GM23338 (cell line): ENCODE measurements around the gene FMO3. TPM values are rescaled to one million over a fixed set of nuclear protein-coding genes. Genes with fewer than 3 reads are reported as not detected.

Experiments used
- ATAC-seq: fragments of 200-7000 bp; cut with Tn5 transposase; 3 replicates; pipeline ENCODE4 v1.9.1; 2020
- DNase-seq: peaks from one replicate; pipeline ENCODE4 v3.0.0-alpha.2; 2015; ENCODE audit warnings: low spot score
- H2AFZ ChIP-seq: fragments of 200-600 bp; sonication (generic); 2 replicates; pipeline ENCODE4 v1.8.0; 2016; ENCODE audit warnings: antibody characterized with exemption, mild to moderate bottlenecking, moderate library complexity
- H3F3A ChIP-seq: fragments of 200-600 bp; sonication (generic); replicated peaks from 2 replicates; pipeline ENCODE4 v1.8.0; 2017; ENCODE audit warnings: antibody characterized with exemption, mixed run types, low read depth
- H3K27ac ChIP-seq: fragments of 200-600 bp; sonication (generic); 2 replicates; pipeline ENCODE4 v1.6.1; 2016; ENCODE audit warnings: low read depth
- H3K27me3 ChIP-seq: fragments of 200-600 bp; sonication (generic); 2 replicates; pipeline ENCODE4 v1.8.0; 2016; ENCODE audit warnings: mild to moderate bottlenecking, mixed run types, moderate library complexity; ENCODE audit not compliant: insufficient read depth
- H3K36me3 ChIP-seq: fragments of 200-600 bp; sonication (generic); 2 replicates; pipeline ENCODE4 v1.8.0; 2016; ENCODE audit warnings: mild to moderate bottlenecking; ENCODE audit not compliant: insufficient read depth
- H3K4me1 ChIP-seq: fragments of 200-600 bp; sonication (generic); 2 replicates; pipeline ENCODE4 v1.8.0; 2016; ENCODE audit warnings: mild to moderate bottlenecking, moderate library complexity; ENCODE audit not compliant: insufficient read depth
- H3K4me2 ChIP-seq: fragments of 200-600 bp; sonication (generic); 2 replicates; pipeline ENCODE4 v1.7.1; 2017; ENCODE audit warnings: mixed run types
- H3K4me3 ChIP-seq: fragments of 200-600 bp; sonication (generic); 2 replicates; pipeline ENCODE4 v1.6.1; 2016; ENCODE audit warnings: mixed run types
- H3K79me2 ChIP-seq: fragments of 200-600 bp; sonication (generic); replicated peaks from 2 replicates; pipeline ENCODE4 v1.8.0; 2017; ENCODE audit warnings: mild to moderate bottlenecking; ENCODE audit not compliant: insufficient read depth
- H3K9me2 ChIP-seq: fragments of 200-600 bp; sonication (generic); 2 replicates; pipeline ENCODE4 v1.8.0; 2017; ENCODE audit not compliant: insufficient read depth
- H4K20me1 ChIP-seq: fragments of 200-600 bp; sonication (generic); replicated peaks from 2 replicates; pipeline ENCODE4 v1.8.0; 2017; ENCODE audit warnings: mild to moderate bottlenecking; ENCODE audit not compliant: insufficient read depth
- H3K27ac Mint-ChIP-seq: 2 replicates; pipeline ENCODE4 v1.8.0; 2020; ENCODE audit warnings: inconsistent platforms, mild to moderate bottlenecking, moderate library complexity, mixed read lengths
- H3K27me3 Mint-ChIP-seq: 3 replicates; pipeline ENCODE4 v1.8.0; 2022; ENCODE audit warnings: low read depth, mild to moderate bottlenecking, moderate library complexity, mixed read lengths, inconsistent platforms; ENCODE audit not compliant: insufficient read depth, poor library complexity
- H3K36me3 Mint-ChIP-seq: 3 replicates; pipeline ENCODE4 v1.8.0; 2021; ENCODE audit warnings: low read depth, mild to moderate bottlenecking, inconsistent platforms, moderate library complexity, mixed read lengths
- H3K4me1 Mint-ChIP-seq: 3 replicates; pipeline ENCODE4 v1.8.0; 2020; ENCODE audit warnings: mild to moderate bottlenecking, inconsistent platforms, mixed read lengths
- H3K4me3 Mint-ChIP-seq: 3 replicates; pipeline ENCODE4 v1.8.0; 2021; ENCODE audit warnings: moderate library complexity, mild to moderate bottlenecking, inconsistent platforms, mixed read lengths
- H3K9me3 Mint-ChIP-seq: 3 replicates; pipeline ENCODE4 v1.8.0; 2020; ENCODE audit warnings: moderate library complexity, mild to moderate bottlenecking, inconsistent platforms, mixed read lengths
- CREB1 ChIP-seq: fragments of 250-450 bp; sonication (Bioruptor Pico); IDR thresholded peaks from 2 replicates; pipeline ENCODE4 v1.5.0; 2020; ENCODE audit warnings: low read depth, mild to moderate bottlenecking, moderate library complexity
- EZH2 ChIP-seq: fragments of 200-600 bp; sonication (generic); IDR thresholded peaks from one replicate; pipeline ENCODE4 v1.8.0; 2017; ENCODE audit warnings: antibody characterized with exemption, mild to moderate bottlenecking, low read depth; ENCODE audit not compliant: unreplicated experiment
- EZH2phosphoT487 ChIP-seq: fragments of 200-600 bp; sonication (generic); IDR thresholded peaks from one replicate; pipeline ENCODE4 v1.8.1; 2018; ENCODE audit warnings: antibody characterized with exemption; ENCODE audit not compliant: unreplicated experiment
- JUNB ChIP-seq: IDR thresholded peaks from one replicate; pipeline ENCODE4 v1.6.1; 2016; ENCODE audit warnings: antibody characterized with exemption; ENCODE audit not compliant: unreplicated experiment
- NANOG ChIP-seq: IDR thresholded peaks from 2 replicates; pipeline ENCODE4 v1.6.1; 2016; ENCODE audit warnings: antibody characterized with exemption, borderline replicate concordance
- STAT1 ChIP-seq: IDR thresholded peaks from one replicate; pipeline ENCODE4 v1.6.1; 2016; ENCODE audit warnings: antibody characterized with exemption; ENCODE audit not compliant: unreplicated experiment
- ZNF331 ChIP-seq: fragments of 250-450 bp; sonication (Bioruptor Pico); IDR thresholded peaks from 2 replicates; pipeline ENCODE4 v1.5.0; 2020; ENCODE audit warnings: low read depth, mild to moderate bottlenecking, moderate library complexity
- polyA plus RNA-seq: library from polyadenylated mRNA; unstranded; fragments of >200 nt; fragmentation: Nextera tagmentation; extraction: Ambion mirVana; gene quantifications from 2 replicates; pipeline ENCODE4 v1.2.1, GENCODE V29; 2016
- total RNA-seq: library from RNA; depleted of rRNA; stranded (reverse); fragments of >200 nt; shearing (Covaris generic); gene quantifications from 2 replicates; pipeline ENCODE4 v1.2.3, GENCODE V29; 2014
- TF ChIP-seq, protein P1 (sequence below): fragments of 250-450 bp; sonication (Bioruptor Pico); IDR thresholded peaks from 2 replicates; pipeline ENCODE4 v1.5.0; 2020; ENCODE audit warnings: mild to moderate bottlenecking, moderate library complexity

Gene FMO3
- total and polyA plus RNA-seq, 2 experiments from 2014 or later = 0.26 TPM; not detected in 1

GRCh38 chr1:171126504-171126903 is 35.8 kb downstream of the FMO3 start (continued):
- TF ChIP-seq, protein P1, sequence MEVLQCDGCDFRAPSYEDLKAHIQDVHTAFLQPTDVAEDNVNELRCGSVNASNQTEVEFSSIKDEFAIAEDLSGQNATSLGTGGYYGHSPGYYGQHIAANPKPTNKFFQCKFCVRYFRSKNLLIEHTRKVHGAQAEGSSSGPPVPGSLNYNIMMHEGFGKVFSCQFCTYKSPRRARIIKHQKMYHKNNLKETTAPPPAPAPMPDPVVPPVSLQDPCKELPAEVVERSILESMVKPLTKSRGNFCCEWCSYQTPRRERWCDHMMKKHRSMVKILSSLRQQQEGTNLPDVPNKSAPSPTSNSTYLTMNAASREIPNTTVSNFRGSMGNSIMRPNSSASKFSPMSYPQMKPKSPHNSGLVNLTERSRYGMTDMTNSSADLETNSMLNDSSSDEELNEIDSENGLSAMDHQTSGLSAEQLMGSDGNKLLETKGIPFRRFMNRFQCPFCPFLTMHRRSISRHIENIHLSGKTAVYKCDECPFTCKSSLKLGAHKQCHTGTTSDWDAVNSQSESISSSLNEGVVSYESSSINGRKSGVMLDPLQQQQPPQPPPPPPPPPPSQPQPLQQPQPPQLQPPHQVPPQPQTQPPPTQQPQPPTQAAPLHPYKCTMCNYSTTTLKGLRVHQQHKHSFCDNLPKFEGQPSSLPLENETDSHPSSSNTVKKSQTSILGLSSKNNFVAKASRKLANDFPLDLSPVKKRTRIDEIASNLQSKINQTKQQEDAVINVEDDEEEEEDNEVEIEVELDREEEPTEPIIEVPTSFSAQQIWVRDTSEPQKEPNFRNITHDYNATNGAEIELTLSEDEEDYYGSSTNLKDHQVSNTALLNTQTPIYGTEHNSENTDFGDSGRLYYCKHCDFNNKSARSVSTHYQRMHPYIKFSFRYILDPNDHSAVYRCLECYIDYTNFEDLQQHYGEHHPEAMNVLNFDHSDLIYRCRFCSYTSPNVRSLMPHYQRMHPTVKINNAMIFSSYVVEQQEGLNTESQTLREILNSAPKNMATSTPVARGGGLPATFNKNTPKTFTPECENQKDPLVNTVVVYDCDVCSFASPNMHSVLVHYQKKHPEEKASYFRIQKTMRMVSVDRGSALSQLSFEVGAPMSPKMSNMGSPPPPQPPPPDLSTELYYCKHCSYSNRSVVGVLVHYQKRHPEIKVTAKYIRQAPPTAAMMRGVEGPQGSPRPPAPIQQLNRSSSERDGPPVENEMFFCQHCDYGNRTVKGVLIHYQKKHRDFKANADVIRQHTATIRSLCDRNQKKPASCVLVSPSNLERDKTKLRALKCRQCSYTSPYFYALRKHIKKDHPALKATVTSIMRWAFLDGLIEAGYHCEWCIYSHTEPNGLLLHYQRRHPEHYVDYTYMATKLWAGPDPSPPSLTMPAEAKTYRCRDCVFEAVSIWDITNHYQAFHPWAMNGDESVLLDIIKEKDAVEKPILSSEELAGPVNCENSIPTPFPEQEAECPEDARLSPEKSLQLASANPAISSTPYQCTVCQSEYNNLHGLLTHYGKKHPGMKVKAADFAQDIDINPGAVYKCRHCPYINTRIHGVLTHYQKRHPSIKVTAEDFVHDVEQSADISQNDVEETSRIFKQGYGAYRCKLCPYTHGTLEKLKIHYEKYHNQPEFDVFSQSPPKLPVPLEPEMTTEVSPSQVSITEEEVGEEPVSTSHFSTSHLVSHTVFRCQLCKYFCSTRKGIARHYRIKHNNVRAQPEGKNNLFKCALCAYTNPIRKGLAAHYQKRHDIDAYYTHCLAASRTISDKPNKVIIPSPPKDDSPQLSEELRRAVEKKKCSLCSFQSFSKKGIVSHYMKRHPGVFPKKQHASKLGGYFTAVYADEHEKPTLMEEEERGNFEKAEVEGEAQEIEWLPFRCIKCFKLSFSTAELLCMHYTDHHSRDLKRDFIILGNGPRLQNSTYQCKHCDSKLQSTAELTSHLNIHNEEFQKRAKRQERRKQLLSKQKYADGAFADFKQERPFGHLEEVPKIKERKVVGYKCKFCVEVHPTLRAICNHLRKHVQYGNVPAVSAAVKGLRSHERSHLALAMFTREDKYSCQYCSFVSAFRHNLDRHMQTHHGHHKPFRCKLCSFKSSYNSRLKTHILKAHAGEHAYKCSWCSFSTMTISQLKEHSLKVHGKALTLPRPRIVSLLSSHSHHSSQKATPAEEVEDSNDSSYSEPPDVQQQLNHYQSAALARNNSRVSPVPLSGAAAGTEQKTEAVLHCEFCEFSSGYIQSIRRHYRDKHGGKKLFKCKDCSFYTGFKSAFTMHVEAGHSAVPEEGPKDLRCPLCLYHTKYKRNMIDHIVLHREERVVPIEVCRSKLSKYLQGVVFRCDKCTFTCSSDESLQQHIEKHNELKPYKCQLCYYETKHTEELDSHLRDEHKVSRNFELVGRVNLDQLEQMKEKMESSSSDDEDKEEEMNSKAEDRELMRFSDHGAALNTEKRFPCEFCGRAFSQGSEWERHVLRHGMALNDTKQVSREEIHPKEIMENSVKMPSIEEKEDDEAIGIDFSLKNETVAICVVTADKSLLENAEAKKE (CRISPR knock-in tag) = no peak
- TF ChIP-seq JUNB = no peak

GRCh38 chr1:171127099-171127498 is 36.4 kb downstream of the FMO3 start:
- Mint-ChIP-seq H3K36me3 (no peaks in the 10 kb centered on the region), H3K9me3 (no peaks in the 10 kb centered on the region; the same call in 2 of the 3 replicates), H3K27ac (no peak overlapping the region), H3K4me3 (no peak overlapping the region), H3K4me1 (0 out of 3 replicates have a peak, but pooled peaks cover 2% of the 10 kb centered on the region), H3K27me3 (no peaks in the 10 kb centered on the region)
- no peak overlapping the region for H3K27ac ChIP-seq
- H3K36me3 ChIP-seq = no peaks in the 10 kb centered on the region
- H2AFZ ChIP-seq = no peak overlapping the region
- no peaks in the 10 kb centered on the region for H3F3A ChIP-seq
- no peak for DNase-seq
- no peak overlapping the region for H3K4me2 ChIP-seq
- no peaks in the 10 kb centered on the region for H4K20me1 ChIP-seq
- no peaks in the 10 kb centered on the region for H3K79me2 ChIP-seq
- no peaks in the 10 kb centered on the region for H3K27me3 ChIP-seq
- no peaks in the 10 kb centered on the region for H3K4me1 ChIP-seq
- ATAC-seq = no peak
- no peak overlapping the region for H3K4me3 ChIP-seq
- 0 out of 2 replicates have a peak, but pooled peaks cover 4% of the 10 kb centered on the region for H3K9me2 ChIP-seq
- no peak for TF ChIP-seq NANOG
- no peak for TF ChIP-seq CREB1
- no peak for TF ChIP-seq EZH2
- TF ChIP-seq STAT1 = no peak
- TF ChIP-seq, protein P1 (CRISPR knock-in tag) = no peak
- no peak for TF ChIP-seq EZH2phosphoT487
- no peak for TF ChIP-seq ZNF331 (CRISPR knock-in tag)
